ENCODE measurements around the gene ZFAND3.

- TF ChIP-seq CTCF (IDR thresholded peaks at IDR 0.05) (no peak), POLR2A (IDR thresholded peaks at IDR 0.05) (no peak), POLR2AphosphoS5 (IDR thresholded peaks at IDR 0.05) (no peak)
Observed at GRCh38 chr6:38162493-38163185, 343.1 kb downstream of the ZFAND3 start.
